Left lung (tissue), 10 donors: ENCODE results near the gene DAB1. TPM values are rescaled to one million over a fixed set of nuclear protein-coding genes. Genes with fewer than 3 reads are reported as not detected.

ENCODE experiments used
- ATAC-seq: fragments of 200-7000 bp; cut with Tn5 transposase; one replicate; pipeline ENCODE4 v1.9.1; 2020; ENCODE audit warnings: moderate library complexity
- DNase-seq, 4 donors: peaks; one replicate each; pipeline ENCODE4 v3.0.0-alpha.2; 2013 to 2020
- H3K27ac ChIP-seq, 2 donors: fragments of 200-600 bp; sonication (generic) in 1 of 2; one replicate each; pipeline versions ENCODE4 v1.5.0 to v1.8.0; 2020 to 2021
- H3K27me3 ChIP-seq, 2 donors: fragments of 200-600 bp; sonication (generic) in 1 of 2; one replicate each; pipeline versions ENCODE4 v1.5.0 to v1.8.0; 2020 to 2021
- H3K36me3 ChIP-seq, 2 donors: fragments of 200-600 bp; sonication (generic) in 1 of 2; one replicate each; pipeline versions ENCODE4 v1.5.0 to v1.8.0; 2020 to 2021
- H3K4me1 ChIP-seq, 2 donors: fragments of 200-600 bp; one replicate each; pipeline ENCODE4 v1.8.0; 2021
- H3K4me3 ChIP-seq, 2 donors: fragments of 200-600 bp; sonication (generic) in 1 of 2; one replicate each; pipeline versions ENCODE4 v1.5.0 to v1.8.0; 2020 to 2021; ENCODE audit warnings: mild to moderate bottlenecking in 1 of 2
- H3K9me3 ChIP-seq, 2 donors: fragments of 200-600 bp; sonication (generic) in 1 of 2; one replicate each; pipeline versions ENCODE4 v1.5.0 to v1.8.0; 2020 to 2021
- intact Hi-C, 2 donors: fragments of 100-400 bp; cut with DNase I; formaldehyde crosslinking; loops; one replicate each; pipeline versions ENCODE4 v1.11.2 to v1.14.2; 2022
- polyA plus RNA-seq, 6 donors: library from polyadenylated mRNA; unstranded; fragments of 120-200 nt; gene quantifications; one replicate each; pipeline ENCODE4 v1.2.1, GENCODE V29; 2013; ENCODE audit not compliant: insufficient read length in 6 of 6
- total RNA-seq, 2 donors: library from RNA; stranded (reverse); fragmentation: NEBNext Ultra II Directional; extraction: Animal tissue kit (Norgen Biotek cat#: 25700); gene quantifications; one replicate each; pipeline ENCODE4 v1.2.1, GENCODE V29; 2021
- TF ChIP-seq, protein P1 (sequence below), 2 donors: fragments of 200-600 bp; sonication (generic) in 1 of 2; IDR thresholded peaks; one replicate each; pipeline versions ENCODE4 v1.5.0 to v1.8.0; 2021; ENCODE audit warnings: antibody characterized with exemption in 2 of 2
- donor health status: DM: no; HTN: yes; CAD: no.
- donor health status: DM: no; HTN: no; CAD: no.

The DAB1 gene
- total and polyA plus RNA-seq, 8 donors = 0.17 to 1.7 (median 1.1) TPM

- Histone ChIP-seq H3K9me3 (peaks cover 0 to 6% of the 10 kb centered on the region in 2 donors), H3K4me1 (no peaks in the 10 kb centered on the region)
- ATAC-seq = no peak
These were observed 169.8 kb downstream of the DAB1 start for GRCh38 chr1:57254022-57254421.

GRCh38 chr1:57252597-57253294, 171.1 kb downstream of the DAB1 start:
- TF ChIP-seq, protein P1, sequence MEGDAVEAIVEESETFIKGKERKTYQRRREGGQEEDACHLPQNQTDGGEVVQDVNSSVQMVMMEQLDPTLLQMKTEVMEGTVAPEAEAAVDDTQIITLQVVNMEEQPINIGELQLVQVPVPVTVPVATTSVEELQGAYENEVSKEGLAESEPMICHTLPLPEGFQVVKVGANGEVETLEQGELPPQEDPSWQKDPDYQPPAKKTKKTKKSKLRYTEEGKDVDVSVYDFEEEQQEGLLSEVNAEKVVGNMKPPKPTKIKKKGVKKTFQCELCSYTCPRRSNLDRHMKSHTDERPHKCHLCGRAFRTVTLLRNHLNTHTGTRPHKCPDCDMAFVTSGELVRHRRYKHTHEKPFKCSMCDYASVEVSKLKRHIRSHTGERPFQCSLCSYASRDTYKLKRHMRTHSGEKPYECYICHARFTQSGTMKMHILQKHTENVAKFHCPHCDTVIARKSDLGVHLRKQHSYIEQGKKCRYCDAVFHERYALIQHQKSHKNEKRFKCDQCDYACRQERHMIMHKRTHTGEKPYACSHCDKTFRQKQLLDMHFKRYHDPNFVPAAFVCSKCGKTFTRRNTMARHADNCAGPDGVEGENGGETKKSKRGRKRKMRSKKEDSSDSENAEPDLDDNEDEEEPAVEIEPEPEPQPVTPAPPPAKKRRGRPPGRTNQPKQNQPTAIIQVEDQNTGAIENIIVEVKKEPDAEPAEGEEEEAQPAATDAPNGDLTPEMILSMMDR (IDR thresholded peaks at IDR 0.05) = no peak
- H3K4me1 ChIP-seq = no peaks in the 10 kb centered on the region

More at GRCh38 chr1:57254022-57254421, 169.8 kb downstream of the DAB1 start:
- DNase-seq = no peak
- Histone ChIP-seq H3K27ac (no peak overlapping the region), H3K27me3 (no peaks in the 10 kb centered on the region), H3K4me3 (no peak overlapping the region), H3K36me3 (no peaks in the 10 kb centered on the region)
- TF ChIP-seq, protein P1 (IDR thresholded peaks at IDR 0.05) = no peak
- intact Hi-C loops = no loop called here

DNA sequence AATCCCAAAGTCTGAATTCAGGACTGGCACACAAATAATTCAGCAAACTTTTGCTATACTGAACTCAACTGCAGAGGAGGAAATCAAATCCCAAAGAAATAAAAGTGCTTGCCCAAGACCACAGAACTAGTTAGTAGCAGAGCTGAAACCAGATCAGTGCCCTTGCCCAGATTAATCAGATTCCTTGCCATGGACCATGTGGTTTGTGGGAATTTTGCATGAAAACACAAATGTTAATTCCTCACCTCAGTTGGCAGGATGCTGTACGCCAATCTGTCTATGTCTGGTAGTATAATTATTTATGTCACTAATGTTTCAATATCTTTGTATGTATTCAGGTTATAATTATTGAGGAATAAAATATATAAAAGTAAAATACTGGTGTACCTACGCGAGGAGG, 173.8 kb downstream of the DAB1 start:
- ATAC-seq (no peak), DNase-seq (no peak)
- TF ChIP-seq, protein P1 (IDR thresholded peaks at IDR 0.05) = no peak
- Histone ChIP-seq H3K27ac (no peak overlapping the region), H3K9me3 (peaks cover 0 to 2% of the 10 kb centered on the region in 2 donors), H3K27me3 (no peaks in the 10 kb centered on the region), H3K36me3 (no peaks in the 10 kb centered on the region), H3K4me1 (no peaks in the 10 kb centered on the region), H3K4me3 (no peak overlapping the region)
- intact Hi-C loops = no loop called here

More at GRCh38 chr1:57252597-57253294, 171.1 kb downstream of the DAB1 start:
- Histone ChIP-seq H3K27ac (no peak overlapping the region), H3K4me3 (no peak overlapping the region), H3K9me3 (peaks cover 0 to 5% of the 10 kb centered on the region in 2 donors), H3K36me3 (no peaks in the 10 kb centered on the region), H3K27me3 (no peaks in the 10 kb centered on the region)
- intact Hi-C loops = no loop called here
- DNase-seq = no peak
- no peak for ATAC-seq

DNA sequence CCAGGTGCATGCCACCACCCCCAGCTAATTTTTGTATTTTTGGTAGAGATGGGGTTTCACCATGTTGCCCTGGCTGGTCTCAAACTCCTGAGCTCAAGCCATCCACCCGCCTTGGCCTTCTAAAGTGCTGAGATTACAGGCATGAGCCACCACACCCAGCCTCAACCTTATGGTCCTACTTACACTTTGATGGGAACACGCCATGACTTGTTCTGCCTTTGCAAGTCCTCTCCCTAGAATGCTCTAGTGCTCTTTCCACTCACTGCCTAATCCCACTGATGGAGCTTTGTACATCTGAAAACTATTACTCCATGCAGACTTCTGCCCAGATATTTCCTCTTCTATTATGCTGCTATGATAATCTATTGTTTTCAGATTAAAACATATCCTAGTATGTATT, 174.3 kb downstream of the DAB1 start:
- H3K36me3 ChIP-seq = no peaks in the 10 kb centered on the region
- H3K9me3 ChIP-seq = peaks cover 0 to 2% of the 10 kb centered on the region in 2 donors
- H3K4me1 ChIP-seq = no peaks in the 10 kb centered on the region
- no peak overlapping the region for H3K27ac ChIP-seq
- no peaks in the 10 kb centered on the region for H3K27me3 ChIP-seq
- no peak for ATAC-seq
- intact Hi-C loops = no loop called here
- TF ChIP-seq, protein P1 (IDR thresholded peaks at IDR 0.05) = no peak
- no peak for DNase-seq
- H3K4me3 ChIP-seq = no peak overlapping the region

DNA sequence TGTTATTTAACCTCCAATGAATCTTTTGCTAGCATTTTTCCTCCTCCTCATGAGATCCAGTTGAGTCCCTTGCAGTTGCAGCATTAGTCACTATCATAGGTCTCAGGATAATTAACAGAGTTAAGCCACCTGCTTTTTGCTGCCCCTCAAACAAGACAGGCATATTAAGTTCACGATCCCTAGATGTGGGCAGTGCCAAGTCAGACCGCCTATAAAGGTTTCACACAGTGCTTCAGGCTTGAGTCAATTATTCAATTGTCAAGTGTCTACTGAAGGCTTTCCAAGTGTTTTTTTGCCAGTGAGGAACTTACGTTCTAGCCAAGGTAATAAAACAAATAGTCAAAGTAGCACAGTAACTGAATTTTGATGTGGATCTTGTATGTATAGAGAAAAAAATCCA, 175.0 kb downstream of the DAB1 start:
- H3K4me1 ChIP-seq = no peaks in the 10 kb centered on the region
- peak in 1 of 4 donors; percentile 21 for DNase-seq

More for the DNA sequence above, 175.0 kb downstream of the DAB1 start:
- TF ChIP-seq, protein P1 (IDR thresholded peaks at IDR 0.05) = no peak
- no peaks in the 10 kb centered on the region for H3K36me3 ChIP-seq
- ATAC-seq = peak; percentile 83
- no peaks in the 10 kb centered on the region for H3K27me3 ChIP-seq
- H3K4me3 ChIP-seq = no peak overlapping the region
- peaks cover 0 to 2% of the 10 kb centered on the region in 2 donors for H3K9me3 ChIP-seq
- H3K27ac ChIP-seq = no peak overlapping the region
- intact Hi-C loops = no loop called here
